ENCODE data around the gene OBP2A. TPM values are rescaled to one million over a fixed set of nuclear protein-coding genes. Genes with fewer than 3 reads are reported as not detected.

The OBP2A gene
- total RNA-seq, 1 experiment from 2014 or later, result not detected

- Mint-ChIP-seq H3K4me3 (ENCODE audit: low read depth, unreplicated experiment) (no peak overlapping the region), H3K9me3 (ENCODE audit: low read depth, unreplicated experiment) (no peaks in the 10 kb centered on the region), H3K36me3 (ENCODE audit: insufficient read depth, unreplicated experiment) (no peaks in the 10 kb centered on the region), H3K27ac (ENCODE audit: unreplicated experiment) (no peak overlapping the region), H3K27me3 (ENCODE audit: unreplicated experiment) (peaks cover 38% of the 10 kb centered on the region), H3K4me1 (ENCODE audit: low read depth, unreplicated experiment) (no peaks in the 10 kb centered on the region)
- intact Hi-C loops (cut with micrococcal nuclease; ENCODE audit: unreplicated experiment), result no loop called here
- BruUV-seq (replicated peaks), result no TSS peak
- TF ChIP-seq CTCF (IDR thresholded peaks at IDR 0.05; ENCODE audit: unreplicated experiment), result no peak
- CTCF ChIA-PET, result no interaction called here
- DNase-seq, result no peak
Observed at GRCh38 chr9:135519179-135519971, 26.6 kb upstream of the OBP2A start.

GRCh38 chr9:135520916-135521607 lies 24.9 kb upstream of the OBP2A start, which contains the start of gene LCN1:
Gene LCN1, plus strand, starts transcription at chr9:135521440. Its CDS starts 58 bp downstream, at chr9:135521498.
- Mint-ChIP-seq H3K9me3 (ENCODE audit: low read depth, unreplicated experiment) (no peaks in the 10 kb centered on the region), H3K27me3 (ENCODE audit: unreplicated experiment) (peaks cover 38% of the 10 kb centered on the region), H3K4me1 (ENCODE audit: low read depth, unreplicated experiment) (no peaks in the 10 kb centered on the region), H3K27ac (ENCODE audit: unreplicated experiment) (no peak within 1 kb of the TSS), H3K4me3 (ENCODE audit: low read depth, unreplicated experiment) (no peak within 1 kb of the TSS), H3K36me3 (ENCODE audit: insufficient read depth, unreplicated experiment) (no peaks in the 10 kb centered on the region)
- no peak for DNase-seq
- intact Hi-C loops (cut with micrococcal nuclease; ENCODE audit: unreplicated experiment), result no loop called here
- no TSS peak for BruUV-seq (replicated peaks)
- TF ChIP-seq CTCF (IDR thresholded peaks at IDR 0.05; ENCODE audit: unreplicated experiment), result no peak
- CTCF ChIA-PET, result no interaction called here

GRCh38 chr9:135521608-135522095 lies 24.3 kb upstream of the OBP2A start:
- no peak for TF ChIP-seq CTCF (IDR thresholded peaks at IDR 0.05; ENCODE audit: unreplicated experiment)
- intact Hi-C loops (cut with micrococcal nuclease; ENCODE audit: unreplicated experiment), result no loop called here
- DNase-seq, result no peak
- no TSS peak for BruUV-seq (replicated peaks)
- CTCF ChIA-PET, result no interaction called here
- H3K4me3 Mint-ChIP-seq (ENCODE audit: low read depth, unreplicated experiment), result no peak overlapping the region
- H3K4me1 Mint-ChIP-seq (ENCODE audit: low read depth, unreplicated experiment), result no peaks in the 10 kb centered on the region
- H3K36me3 Mint-ChIP-seq (ENCODE audit: insufficient read depth, unreplicated experiment), result no peaks in the 10 kb centered on the region
- H3K27me3 Mint-ChIP-seq (ENCODE audit: unreplicated experiment), result peaks cover 38% of the 10 kb centered on the region
- H3K27ac Mint-ChIP-seq (ENCODE audit: unreplicated experiment), result no peak overlapping the region
- no peaks in the 10 kb centered on the region for H3K9me3 Mint-ChIP-seq (ENCODE audit: low read depth, unreplicated experiment)

GRCh38 chr9:135522137-135522877 lies 23.6 kb upstream of the OBP2A start:
- H3K27ac Mint-ChIP-seq (ENCODE audit: unreplicated experiment), result no peak overlapping the region
- no peaks in the 10 kb centered on the region for H3K9me3 Mint-ChIP-seq (ENCODE audit: low read depth, unreplicated experiment)
- H3K27me3 Mint-ChIP-seq (ENCODE audit: unreplicated experiment), result peaks cover 38% of the 10 kb centered on the region
- no peak for TF ChIP-seq CTCF (IDR thresholded peaks at IDR 0.05; ENCODE audit: unreplicated experiment)
- BruUV-seq (replicated peaks), result no TSS peak
- intact Hi-C loops (cut with micrococcal nuclease; ENCODE audit: unreplicated experiment), result no loop called here
- no peaks in the 10 kb centered on the region for H3K4me1 Mint-ChIP-seq (ENCODE audit: low read depth, unreplicated experiment)
- H3K36me3 Mint-ChIP-seq (ENCODE audit: insufficient read depth, unreplicated experiment), result no peaks in the 10 kb centered on the region
- no peak overlapping the region for H3K4me3 Mint-ChIP-seq (ENCODE audit: low read depth, unreplicated experiment)
- CTCF ChIA-PET, result no interaction called here
- DNase-seq, result no peak
